ENCODE measurements around the gene ADCY6. TPM values are rescaled to one million over a fixed set of nuclear protein-coding genes. Genes with fewer than 3 reads are reported as not detected.

The ADCY6 gene
- total RNA-seq, 1 donor from 2014 or later = 21.3 TPM

GRCh38 chr12:48786591-48787544 lies 2.0 kb downstream of the ADCY6 start:
- no peak for DNase-seq (ENCODE audit: low spot score)

GRCh38 chr12:48783432-48783831 lies 5.5 kb downstream of the ADCY6 start:
- no peak for ATAC-seq
- no peak for DNase-seq (ENCODE audit: low spot score)

More at GRCh38 chr12:48786591-48787544, 2.0 kb downstream of the ADCY6 start:
- no peak for ATAC-seq

- DNase-seq (ENCODE audit: low spot score) (no peak), ATAC-seq (no peak)
Measured at GRCh38 chr12:48782457-48783395, 6.2 kb downstream of the ADCY6 start.

GRCh38 chr12:48781750-48782456 lies 7.0 kb downstream of the ADCY6 start:
- DNase-seq (ENCODE audit: low spot score) (no peak), ATAC-seq (no peak)

- no peak for DNase-seq (ENCODE audit: low spot score)
- ATAC-seq = no peak
Measured at GRCh38 chr12:48780381-48781025, 8.4 kb downstream of the ADCY6 start.

GRCh38 chr12:48779869-48780268 lies 9.0 kb downstream of the ADCY6 start:
- DNase-seq (ENCODE audit: low spot score) (no peak), ATAC-seq (no peak)

GRCh38 chr12:48777501-48778400 lies 11.1 kb downstream of the ADCY6 start:
- DNase-seq (ENCODE audit: low spot score) (no peak), ATAC-seq (no peak)

GRCh38 chr12:48776956-48777355 lies 11.9 kb downstream of the ADCY6 start:
- ATAC-seq (no peak), DNase-seq (ENCODE audit: low spot score) (no peak)

GRCh38 chr12:48775991-48776649 lies 12.8 kb downstream of the ADCY6 start:
- ATAC-seq (no peak), DNase-seq (ENCODE audit: low spot score) (no peak)

- ATAC-seq (no peak), DNase-seq (ENCODE audit: low spot score) (no peak)
Measured at GRCh38 chr12:48775299-48775698, 13.6 kb downstream of the ADCY6 start.

- ATAC-seq = no peak
Measured at GRCh38 chr12:48774516-48774915, 14.4 kb downstream of the ADCY6 start.

GRCh38 chr12:48773686-48774085 lies 15.2 kb downstream of the ADCY6 start:
- ATAC-seq (no peak), DNase-seq (ENCODE audit: low spot score) (no peak)

More at GRCh38 chr12:48774516-48774915, 14.4 kb downstream of the ADCY6 start:
- no peak for DNase-seq (ENCODE audit: low spot score)

- ATAC-seq (no peak), DNase-seq (ENCODE audit: low spot score) (no peak)
Measured at GRCh38 chr12:48771588-48772112, 17.2 kb downstream of the ADCY6 start.

- ATAC-seq (no peak), DNase-seq (ENCODE audit: low spot score) (no peak)
Measured at GRCh38 chr12:48770756-48771155, 18.1 kb downstream of the ADCY6 start.

- DNase-seq (ENCODE audit: low spot score) (no peak), ATAC-seq (no peak)
Measured at GRCh38 chr12:48768736-48769135, 20.2 kb downstream of the ADCY6 start.

GRCh38 chr12:48768147-48768546 lies 20.7 kb downstream of the ADCY6 start:
- DNase-seq (ENCODE audit: low spot score) (no peak), ATAC-seq (no peak)

- ATAC-seq (no peak), DNase-seq (ENCODE audit: low spot score) (no peak)
Measured at GRCh38 chr12:48767521-48767920, 21.4 kb downstream of the ADCY6 start.

GRCh38 chr12:48767047-48767446 lies 21.8 kb downstream of the ADCY6 start:
- DNase-seq (ENCODE audit: low spot score) = no peak
- no peak for ATAC-seq

Measured in left lobe of liver (tissue), 2 donors.